Liver (tissue), 9 donors: ENCODE results near the gene DAB1. TPM values are rescaled to one million over a fixed set of nuclear protein-coding genes. Genes with fewer than 3 reads are reported as not detected.
"Not testable (repeated sequence)": the region's sequence is repeated elsewhere in the genome, so short reads cannot be mapped to it uniquely, and the experiment has no call there.

Source experiments
- DNase-seq: peaks from one replicate; pipeline ENCODE4 v3.0.0-alpha.2; 2017; ENCODE audit warnings: low spot score
- H3K27ac ChIP-seq, 2 donors: one replicate each; pipeline ENCODE4 v1.7.0; 2013; ENCODE audit warnings: inconsistent platforms in 2 of 2, low read length in 2 of 2, control low read depth in 1 of 2, low read depth in 1 of 2, mild to moderate bottlenecking in 1 of 2
- H3K27me3 ChIP-seq, 4 donors: one replicate each; pipeline versions ENCODE4 v1.6.1 to v1.7.0; 2013; ENCODE audit warnings: low read length in 3 of 4, inconsistent platforms in 1 of 4, mild to moderate bottlenecking in 1 of 4, moderate library complexity in 1 of 4; ENCODE audit not compliant: control insufficient read depth in 4 of 4, insufficient read depth in 4 of 4
- H3K36me3 ChIP-seq, 4 donors: one replicate each; pipeline versions ENCODE4 v1.6.1 to v1.7.0; 2013; ENCODE audit warnings: low read length in 3 of 4, mild to moderate bottlenecking in 3 of 4, low read depth in 1 of 4, moderate library complexity in 1 of 4; ENCODE audit not compliant: control insufficient read depth in 4 of 4, insufficient read depth in 3 of 4
- H3K4me1 ChIP-seq, 4 donors: one replicate each; pipeline versions ENCODE4 v1.6.1 to v1.7.0; 2013; ENCODE audit warnings: low read length in 3 of 4, mild to moderate bottlenecking in 3 of 4, moderate library complexity in 1 of 4; ENCODE audit not compliant: control insufficient read depth in 4 of 4, insufficient read depth in 4 of 4
- H3K4me3 ChIP-seq, 3 donors: one replicate each; pipeline versions ENCODE4 v1.6.1 to v1.7.0; 2013; ENCODE audit warnings: low read length in 3 of 3, control low read depth in 1 of 3, low read depth in 1 of 3, mild to moderate bottlenecking in 1 of 3
- H3K9ac ChIP-seq, 2 donors: one replicate each; pipeline ENCODE4 v1.7.0; 2013; ENCODE audit warnings: low read length in 2 of 2, mild to moderate bottlenecking in 2 of 2, moderate library complexity in 2 of 2, control low read depth in 1 of 2, low read depth in 1 of 2
- H3K9me3 ChIP-seq, 4 donors: one replicate each; pipeline versions ENCODE4 v1.6.1 to v1.7.0; 2013; ENCODE audit warnings: low read length in 3 of 4; ENCODE audit not compliant: control insufficient read depth in 4 of 4
- EGR1 ChIP-seq, 2 donors: IDR thresholded peaks; 2 replicates each; pipeline ENCODE4 v1.6.1; 2016 to 2018; ENCODE audit warnings: antibody characterized with exemption in 2 of 2, low read depth in 2 of 2
- FOXA1 ChIP-seq: IDR thresholded peaks from 2 replicates; pipeline ENCODE4 v1.6.1; 2016; ENCODE audit warnings: antibody characterized with exemption
- FOXA2 ChIP-seq: IDR thresholded peaks from 2 replicates; pipeline ENCODE4 v1.6.1; 2016; ENCODE audit warnings: antibody characterized with exemption
- GABPA ChIP-seq, 2 donors: IDR thresholded peaks in 1 of 2; conservative IDR thresholded peaks in 1 of 2; 2 replicates each; pipeline ENCODE4 v1.6.1; 2016; ENCODE audit warnings: antibody characterized with exemption in 2 of 2, mild to moderate bottlenecking in 1 of 2, moderate library complexity in 1 of 2
- HNF4A ChIP-seq, 2 donors: conservative IDR thresholded peaks; 2 replicates each; pipeline ENCODE4 v1.6.1; 2016; ENCODE audit warnings: antibody characterized with exemption in 2 of 2, mild to moderate bottlenecking in 2 of 2
- HNF4G ChIP-seq: IDR thresholded peaks from 2 replicates; pipeline ENCODE4 v1.6.1; 2016; ENCODE audit warnings: antibody characterized with exemption
- JUND ChIP-seq, 2 donors: IDR thresholded peaks; 2 replicates each; pipeline ENCODE4 v1.6.1; 2016; ENCODE audit warnings: antibody characterized with exemption in 2 of 2
- MAX ChIP-seq: IDR thresholded peaks from 2 replicates; pipeline ENCODE4 v1.6.1; 2016; ENCODE audit warnings: antibody characterized with exemption
- NR2F2 ChIP-seq: IDR thresholded peaks from 2 replicates; pipeline ENCODE4 v1.6.1; 2016; ENCODE audit warnings: antibody characterized with exemption
- RAD21 ChIP-seq, 2 donors: IDR thresholded peaks; 2 replicates each; pipeline ENCODE4 v1.6.1; 2016; ENCODE audit warnings: antibody characterized with exemption in 2 of 2, mild to moderate bottlenecking in 2 of 2
- REST ChIP-seq: IDR thresholded peaks from 2 replicates; pipeline ENCODE4 v1.6.1; 2016; ENCODE audit warnings: antibody characterized with exemption, mild to moderate bottlenecking
- RXRA ChIP-seq, 2 donors: IDR thresholded peaks; 2 replicates each; pipeline ENCODE4 v1.6.1; 2017 to 2018; ENCODE audit warnings: antibody characterized with exemption in 2 of 2, mild to moderate bottlenecking in 1 of 2
- SP1 ChIP-seq: IDR thresholded peaks from 2 replicates; pipeline ENCODE4 v1.6.1; 2018; ENCODE audit warnings: antibody characterized with exemption, mild to moderate bottlenecking
- TAF1 ChIP-seq: conservative IDR thresholded peaks from 2 replicates; pipeline ENCODE4 v1.6.1; 2016; ENCODE audit warnings: antibody characterized with exemption, mild to moderate bottlenecking
- YY1 ChIP-seq: IDR thresholded peaks from 2 replicates; pipeline ENCODE4 v1.6.1; 2016; ENCODE audit warnings: antibody characterized with exemption, mild to moderate bottlenecking
- WGBS: extraction: QIAGEN DNeasy Blood & Tissue Kit; methylation state at CpG from one replicate; pipeline ENCODE4 v1.1.7; 2013; 5-methylcytosine and 5-hydroxymethylcytosine counted together
- polyA plus RNA-seq, 2 donors: library from polyadenylated mRNA; stranded (reverse) in 1 of 2; unstranded in 1 of 2; fragments of 200-250 nt in 1 of 2; fragments of >200 nt in 1 of 2; fragmentation: Nextera tagmentation in 1 of 2; extraction: Ambion mirVana in 1 of 2; gene quantifications; one replicate each; pipeline versions ENCODE4 v1.2.1 to v1.2.3, GENCODE V29; 2013 to 2015
- total RNA-seq, 2 donors: library from RNA; depleted of rRNA; stranded (reverse); fragments of >200 nt; gene quantifications; one replicate each; pipeline ENCODE4 v1.2.3, GENCODE V29; 2014
- TF ChIP-seq, protein P1 (sequence below): fragments of 150-350 bp; IDR thresholded peaks from 2 replicates; pipeline ENCODE4 v1.5.1; 2017; ENCODE audit warnings: improper control_type of control experiment, low read depth, low read length; ENCODE audit not compliant: missing input control
- TF ChIP-seq, protein P2 (sequence below): IDR thresholded peaks from 2 replicates; pipeline ENCODE4 v1.6.1; 2016; ENCODE audit warnings: antibody characterized with exemption
- TF ChIP-seq, protein P3 (sequence below): IDR thresholded peaks from 2 replicates; pipeline ENCODE4 v1.6.1; 2016; ENCODE audit warnings: antibody characterized with exemption
- donor health status: healthy.
- donor health status: healthy.
- donor health status: healthy.
- donor health status: healthy.
- donor health status: healthy.

Gene DAB1
- total and polyA plus RNA-seq, 4 donors = 0.54 to 1.7 (median 1.2) TPM

DNA sequence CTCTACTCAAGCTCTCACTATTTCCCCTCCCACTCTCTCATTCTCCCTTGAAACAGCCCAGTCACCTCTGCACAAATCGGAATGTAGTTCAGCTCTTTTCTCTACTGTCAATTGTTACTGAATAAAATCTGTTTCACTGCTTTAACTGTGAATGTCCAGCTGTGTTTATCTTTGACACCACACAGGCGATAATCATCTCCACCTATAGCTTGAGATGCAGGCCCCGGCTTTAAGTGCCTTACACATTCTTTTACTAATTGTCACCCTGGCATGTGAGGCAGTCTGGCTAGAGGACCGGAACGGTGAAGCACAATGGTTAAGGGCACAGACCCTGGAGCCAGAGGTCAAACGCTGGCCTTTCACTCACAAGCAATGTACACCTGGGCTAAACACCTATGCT, 335.2 kb downstream of the DAB1 start:
- Histone ChIP-seq H3K4me3 (no peak overlapping the region), H3K27me3 (no peaks in the 10 kb centered on the region), H3K36me3 (peaks cover 0 to 3% (median 0%) of the 10 kb centered on the region in 4 donors), H3K9me3 (no peaks in the 10 kb centered on the region), H3K27ac (no peak overlapping the region), H3K9ac (no peak overlapping the region), H3K4me1 (no peaks in the 10 kb centered on the region)
- no peak for TF ChIP-seq FOXA2
- TF ChIP-seq RAD21 (IDR thresholded peaks at IDR 0.05) = no peak
- no peak for TF ChIP-seq MAX
- TF ChIP-seq, protein P1, sequence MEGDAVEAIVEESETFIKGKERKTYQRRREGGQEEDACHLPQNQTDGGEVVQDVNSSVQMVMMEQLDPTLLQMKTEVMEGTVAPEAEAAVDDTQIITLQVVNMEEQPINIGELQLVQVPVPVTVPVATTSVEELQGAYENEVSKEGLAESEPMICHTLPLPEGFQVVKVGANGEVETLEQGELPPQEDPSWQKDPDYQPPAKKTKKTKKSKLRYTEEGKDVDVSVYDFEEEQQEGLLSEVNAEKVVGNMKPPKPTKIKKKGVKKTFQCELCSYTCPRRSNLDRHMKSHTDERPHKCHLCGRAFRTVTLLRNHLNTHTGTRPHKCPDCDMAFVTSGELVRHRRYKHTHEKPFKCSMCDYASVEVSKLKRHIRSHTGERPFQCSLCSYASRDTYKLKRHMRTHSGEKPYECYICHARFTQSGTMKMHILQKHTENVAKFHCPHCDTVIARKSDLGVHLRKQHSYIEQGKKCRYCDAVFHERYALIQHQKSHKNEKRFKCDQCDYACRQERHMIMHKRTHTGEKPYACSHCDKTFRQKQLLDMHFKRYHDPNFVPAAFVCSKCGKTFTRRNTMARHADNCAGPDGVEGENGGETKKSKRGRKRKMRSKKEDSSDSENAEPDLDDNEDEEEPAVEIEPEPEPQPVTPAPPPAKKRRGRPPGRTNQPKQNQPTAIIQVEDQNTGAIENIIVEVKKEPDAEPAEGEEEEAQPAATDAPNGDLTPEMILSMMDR = no peak
- TF ChIP-seq, protein P2, sequence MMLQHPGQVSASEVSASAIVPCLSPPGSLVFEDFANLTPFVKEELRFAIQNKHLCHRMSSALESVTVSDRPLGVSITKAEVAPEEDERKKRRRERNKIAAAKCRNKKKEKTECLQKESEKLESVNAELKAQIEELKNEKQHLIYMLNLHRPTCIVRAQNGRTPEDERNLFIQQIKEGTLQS = no peak
- no peak for TF ChIP-seq FOXA1
- TF ChIP-seq RXRA (IDR thresholded peaks at IDR 0.05) = no peak
- TF ChIP-seq HNF4A (conservative IDR thresholded peaks at IDR 0.05) = no peak
- no peak for DNase-seq
- WGBS = 93% methylated on average over 6 of the region's 6 CpGs

DNA sequence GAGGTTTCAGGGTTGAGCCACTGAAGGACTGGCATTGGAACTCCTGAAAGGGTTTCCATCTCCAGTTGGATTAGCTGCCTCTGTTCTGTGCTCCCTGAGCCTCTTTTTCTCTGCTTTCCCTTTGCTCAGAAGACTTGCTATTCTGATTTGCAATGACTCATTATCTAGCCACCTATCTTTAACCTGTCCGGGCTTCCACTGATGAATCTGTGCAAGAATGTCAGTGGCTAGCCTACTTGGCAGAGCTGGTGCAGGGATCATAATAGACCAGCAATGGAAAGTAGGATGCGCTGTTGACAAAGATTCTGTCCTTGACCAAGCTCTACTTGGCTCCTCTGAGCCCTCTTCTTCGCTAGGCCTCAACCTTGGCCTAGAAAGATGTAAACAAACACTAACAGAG, 336.2 kb downstream of the DAB1 start:
- not testable (repeated sequence) for H3K4me3 ChIP-seq

GRCh38 chr1:57086154-57086553, 337.7 kb downstream of the DAB1 start:
- Histone ChIP-seq H3K27me3 (no peaks in the 10 kb centered on the region), H3K9me3 (no peaks in the 10 kb centered on the region), H3K9ac (no peak overlapping the region), H3K4me1 (no peaks in the 10 kb centered on the region), H3K36me3 (peaks cover 0 to 3% (median 0%) of the 10 kb centered on the region in 4 donors), H3K27ac (no peak overlapping the region), H3K4me3 (no peak overlapping the region)
- TF ChIP-seq RAD21 (IDR thresholded peaks at IDR 0.05) = no peak
- TF ChIP-seq REST = no peak
- TF ChIP-seq EGR1 (IDR thresholded peaks at IDR 0.05; ENCODE audit: low read depth in 2 of 2) = no peak
- TF ChIP-seq YY1 = no peak
- TF ChIP-seq FOXA1 = no peak
- TF ChIP-seq HNF4G = no peak
- TF ChIP-seq, protein P3, sequence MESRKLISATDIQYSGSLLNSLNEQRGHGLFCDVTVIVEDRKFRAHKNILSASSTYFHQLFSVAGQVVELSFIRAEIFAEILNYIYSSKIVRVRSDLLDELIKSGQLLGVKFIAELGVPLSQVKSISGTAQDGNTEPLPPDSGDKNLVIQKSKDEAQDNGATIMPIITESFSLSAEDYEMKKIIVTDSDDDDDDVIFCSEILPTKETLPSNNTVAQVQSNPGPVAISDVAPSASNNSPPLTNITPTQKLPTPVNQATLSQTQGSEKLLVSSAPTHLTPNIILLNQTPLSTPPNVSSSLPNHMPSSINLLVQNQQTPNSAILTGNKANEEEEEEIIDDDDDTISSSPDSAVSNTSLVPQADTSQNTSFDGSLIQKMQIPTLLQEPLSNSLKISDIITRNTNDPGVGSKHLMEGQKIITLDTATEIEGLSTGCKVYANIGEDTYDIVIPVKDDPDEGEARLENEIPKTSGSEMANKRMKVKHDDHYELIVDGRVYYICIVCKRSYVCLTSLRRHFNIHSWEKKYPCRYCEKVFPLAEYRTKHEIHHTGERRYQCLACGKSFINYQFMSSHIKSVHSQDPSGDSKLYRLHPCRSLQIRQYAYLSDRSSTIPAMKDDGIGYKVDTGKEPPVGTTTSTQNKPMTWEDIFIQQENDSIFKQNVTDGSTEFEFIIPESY = no peak
- TF ChIP-seq GABPA (IDR thresholded peaks at IDR 0.05 in 1 of 2, conservative IDR thresholded peaks at IDR 0.05 in 1 of 2) = no peak
- TF ChIP-seq, protein P1 = no peak
- TF ChIP-seq JUND (IDR thresholded peaks at IDR 0.05) = no peak
- no peak for TF ChIP-seq NR2F2
- TF ChIP-seq HNF4A (conservative IDR thresholded peaks at IDR 0.05) = no peak
- TF ChIP-seq TAF1 = no peak
- no peak for TF ChIP-seq FOXA2
- no peak for TF ChIP-seq SP1
- no peak for TF ChIP-seq RXRA (IDR thresholded peaks at IDR 0.05)
- TF ChIP-seq, protein P2 = no peak
- DNase-seq = no peak
- 70% methylated on average over 6 of the region's 6 CpGs for WGBS

More for the DNA sequence above, 336.2 kb downstream of the DAB1 start:
- 94% methylated on average over 2 of the region's 3 CpGs for WGBS
- H3K27ac ChIP-seq, H3K4me1 ChIP-seq, H3K9ac ChIP-seq, H3K27me3 ChIP-seq, H3K9me3 ChIP-seq, H3K36me3 ChIP-seq, DNase-seq: not testable (repeated sequence)
